Liver (tissue), 3 donors: Measurements from ENCODE around the gene CNTLN.

Experiments used
- EGR1 ChIP-seq, 2 donors: IDR thresholded peaks; 2 replicates each; pipeline ENCODE4 v1.6.1; 2016 to 2018; ENCODE audit warnings: antibody characterized with exemption in 2 of 2, low read depth in 2 of 2
- FOXA1 ChIP-seq: IDR thresholded peaks from 2 replicates; pipeline ENCODE4 v1.6.1; 2016; ENCODE audit warnings: antibody characterized with exemption
- GABPA ChIP-seq, 2 donors: IDR thresholded peaks in 1 of 2; conservative IDR thresholded peaks in 1 of 2; 2 replicates each; pipeline ENCODE4 v1.6.1; 2016; ENCODE audit warnings: antibody characterized with exemption in 2 of 2, mild to moderate bottlenecking in 1 of 2, moderate library complexity in 1 of 2
- HNF4A ChIP-seq, 2 donors: conservative IDR thresholded peaks; 2 replicates each; pipeline ENCODE4 v1.6.1; 2016; ENCODE audit warnings: antibody characterized with exemption in 2 of 2, mild to moderate bottlenecking in 2 of 2
- JUND ChIP-seq, 2 donors: IDR thresholded peaks; 2 replicates each; pipeline ENCODE4 v1.6.1; 2016; ENCODE audit warnings: antibody characterized with exemption in 2 of 2
- RAD21 ChIP-seq, 2 donors: IDR thresholded peaks; 2 replicates each; pipeline ENCODE4 v1.6.1; 2016; ENCODE audit warnings: antibody characterized with exemption in 2 of 2, mild to moderate bottlenecking in 2 of 2
- SP1 ChIP-seq: IDR thresholded peaks from 2 replicates; pipeline ENCODE4 v1.6.1; 2018; ENCODE audit warnings: antibody characterized with exemption, mild to moderate bottlenecking
- TAF1 ChIP-seq: conservative IDR thresholded peaks from 2 replicates; pipeline ENCODE4 v1.6.1; 2016; ENCODE audit warnings: antibody characterized with exemption, mild to moderate bottlenecking
- YY1 ChIP-seq: IDR thresholded peaks from 2 replicates; pipeline ENCODE4 v1.6.1; 2016; ENCODE audit warnings: antibody characterized with exemption, mild to moderate bottlenecking
- TF ChIP-seq, protein P1 (sequence below): fragments of 150-350 bp; IDR thresholded peaks from 2 replicates; pipeline ENCODE4 v1.5.1; 2017; ENCODE audit warnings: improper control_type of control experiment, low read depth, low read length; ENCODE audit not compliant: missing input control
- TF ChIP-seq, protein P2 (sequence below): IDR thresholded peaks from 2 replicates; pipeline ENCODE4 v1.6.1; 2016; ENCODE audit warnings: antibody characterized with exemption, mild to moderate bottlenecking
- TF ChIP-seq, protein P3 (sequence below): IDR thresholded peaks from 2 replicates; pipeline ENCODE4 v1.6.1; 2016; ENCODE audit warnings: antibody characterized with exemption
- TF ChIP-seq, protein P4 (sequence below): IDR thresholded peaks from 2 replicates; pipeline ENCODE4 v1.6.1; 2016; ENCODE audit warnings: antibody characterized with exemption
- TF ChIP-seq, protein P5 (sequence below): IDR thresholded peaks from 2 replicates; pipeline ENCODE4 v1.6.1; 2016; ENCODE audit warnings: antibody characterized with exemption
- donor health status: healthy.
- donor health status: healthy.

DNA sequence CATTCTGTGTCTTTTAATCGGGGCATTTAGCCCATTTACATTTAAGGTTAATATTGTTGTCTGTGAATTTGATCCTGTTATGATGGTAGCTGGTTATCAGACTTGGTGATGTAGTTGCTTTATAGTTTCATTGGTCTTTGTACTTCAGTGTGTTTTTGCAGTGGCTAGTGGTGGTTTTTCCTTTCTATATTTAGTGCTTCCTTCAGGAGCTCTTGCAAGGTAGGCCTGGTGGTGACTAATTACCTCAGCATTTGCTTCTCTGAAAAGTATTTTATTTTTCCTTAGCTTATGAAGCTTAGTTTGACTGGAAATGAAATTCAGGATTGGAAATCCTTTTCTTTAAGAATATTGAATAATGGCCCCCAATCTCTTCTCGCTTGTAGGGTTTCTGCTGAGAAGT lies 156.9 kb downstream of the CNTLN start:
- TF ChIP-seq, protein P1, sequence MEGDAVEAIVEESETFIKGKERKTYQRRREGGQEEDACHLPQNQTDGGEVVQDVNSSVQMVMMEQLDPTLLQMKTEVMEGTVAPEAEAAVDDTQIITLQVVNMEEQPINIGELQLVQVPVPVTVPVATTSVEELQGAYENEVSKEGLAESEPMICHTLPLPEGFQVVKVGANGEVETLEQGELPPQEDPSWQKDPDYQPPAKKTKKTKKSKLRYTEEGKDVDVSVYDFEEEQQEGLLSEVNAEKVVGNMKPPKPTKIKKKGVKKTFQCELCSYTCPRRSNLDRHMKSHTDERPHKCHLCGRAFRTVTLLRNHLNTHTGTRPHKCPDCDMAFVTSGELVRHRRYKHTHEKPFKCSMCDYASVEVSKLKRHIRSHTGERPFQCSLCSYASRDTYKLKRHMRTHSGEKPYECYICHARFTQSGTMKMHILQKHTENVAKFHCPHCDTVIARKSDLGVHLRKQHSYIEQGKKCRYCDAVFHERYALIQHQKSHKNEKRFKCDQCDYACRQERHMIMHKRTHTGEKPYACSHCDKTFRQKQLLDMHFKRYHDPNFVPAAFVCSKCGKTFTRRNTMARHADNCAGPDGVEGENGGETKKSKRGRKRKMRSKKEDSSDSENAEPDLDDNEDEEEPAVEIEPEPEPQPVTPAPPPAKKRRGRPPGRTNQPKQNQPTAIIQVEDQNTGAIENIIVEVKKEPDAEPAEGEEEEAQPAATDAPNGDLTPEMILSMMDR, result no peak
- TF ChIP-seq, protein P2, sequence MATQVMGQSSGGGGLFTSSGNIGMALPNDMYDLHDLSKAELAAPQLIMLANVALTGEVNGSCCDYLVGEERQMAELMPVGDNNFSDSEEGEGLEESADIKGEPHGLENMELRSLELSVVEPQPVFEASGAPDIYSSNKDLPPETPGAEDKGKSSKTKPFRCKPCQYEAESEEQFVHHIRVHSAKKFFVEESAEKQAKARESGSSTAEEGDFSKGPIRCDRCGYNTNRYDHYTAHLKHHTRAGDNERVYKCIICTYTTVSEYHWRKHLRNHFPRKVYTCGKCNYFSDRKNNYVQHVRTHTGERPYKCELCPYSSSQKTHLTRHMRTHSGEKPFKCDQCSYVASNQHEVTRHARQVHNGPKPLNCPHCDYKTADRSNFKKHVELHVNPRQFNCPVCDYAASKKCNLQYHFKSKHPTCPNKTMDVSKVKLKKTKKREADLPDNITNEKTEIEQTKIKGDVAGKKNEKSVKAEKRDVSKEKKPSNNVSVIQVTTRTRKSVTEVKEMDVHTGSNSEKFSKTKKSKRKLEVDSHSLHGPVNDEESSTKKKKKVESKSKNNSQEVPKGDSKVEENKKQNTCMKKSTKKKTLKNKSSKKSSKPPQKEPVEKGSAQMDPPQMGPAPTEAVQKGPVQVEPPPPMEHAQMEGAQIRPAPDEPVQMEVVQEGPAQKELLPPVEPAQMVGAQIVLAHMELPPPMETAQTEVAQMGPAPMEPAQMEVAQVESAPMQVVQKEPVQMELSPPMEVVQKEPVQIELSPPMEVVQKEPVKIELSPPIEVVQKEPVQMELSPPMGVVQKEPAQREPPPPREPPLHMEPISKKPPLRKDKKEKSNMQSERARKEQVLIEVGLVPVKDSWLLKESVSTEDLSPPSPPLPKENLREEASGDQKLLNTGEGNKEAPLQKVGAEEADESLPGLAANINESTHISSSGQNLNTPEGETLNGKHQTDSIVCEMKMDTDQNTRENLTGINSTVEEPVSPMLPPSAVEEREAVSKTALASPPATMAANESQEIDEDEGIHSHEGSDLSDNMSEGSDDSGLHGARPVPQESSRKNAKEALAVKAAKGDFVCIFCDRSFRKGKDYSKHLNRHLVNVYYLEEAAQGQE, result no peak
- TF ChIP-seq, protein P3, sequence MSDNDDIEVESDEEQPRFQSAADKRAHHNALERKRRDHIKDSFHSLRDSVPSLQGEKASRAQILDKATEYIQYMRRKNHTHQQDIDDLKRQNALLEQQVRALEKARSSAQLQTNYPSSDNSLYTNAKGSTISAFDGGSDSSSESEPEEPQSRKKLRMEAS, result no peak
- TF ChIP-seq TAF1 (no peak), HNF4A (conservative IDR thresholded peaks at IDR 0.05) (no peak), SP1 (no peak), GABPA (IDR thresholded peaks at IDR 0.05 in 1 of 2, conservative IDR thresholded peaks at IDR 0.05 in 1 of 2) (no peak), RAD21 (IDR thresholded peaks at IDR 0.05) (no peak), FOXA1 (no peak), EGR1 (IDR thresholded peaks at IDR 0.05; ENCODE audit: low read depth in 2 of 2) (no peak), YY1 (no peak), JUND (IDR thresholded peaks at IDR 0.05) (no peak)
- TF ChIP-seq, protein P4, sequence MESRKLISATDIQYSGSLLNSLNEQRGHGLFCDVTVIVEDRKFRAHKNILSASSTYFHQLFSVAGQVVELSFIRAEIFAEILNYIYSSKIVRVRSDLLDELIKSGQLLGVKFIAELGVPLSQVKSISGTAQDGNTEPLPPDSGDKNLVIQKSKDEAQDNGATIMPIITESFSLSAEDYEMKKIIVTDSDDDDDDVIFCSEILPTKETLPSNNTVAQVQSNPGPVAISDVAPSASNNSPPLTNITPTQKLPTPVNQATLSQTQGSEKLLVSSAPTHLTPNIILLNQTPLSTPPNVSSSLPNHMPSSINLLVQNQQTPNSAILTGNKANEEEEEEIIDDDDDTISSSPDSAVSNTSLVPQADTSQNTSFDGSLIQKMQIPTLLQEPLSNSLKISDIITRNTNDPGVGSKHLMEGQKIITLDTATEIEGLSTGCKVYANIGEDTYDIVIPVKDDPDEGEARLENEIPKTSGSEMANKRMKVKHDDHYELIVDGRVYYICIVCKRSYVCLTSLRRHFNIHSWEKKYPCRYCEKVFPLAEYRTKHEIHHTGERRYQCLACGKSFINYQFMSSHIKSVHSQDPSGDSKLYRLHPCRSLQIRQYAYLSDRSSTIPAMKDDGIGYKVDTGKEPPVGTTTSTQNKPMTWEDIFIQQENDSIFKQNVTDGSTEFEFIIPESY, result no peak
- TF ChIP-seq, protein P5, sequence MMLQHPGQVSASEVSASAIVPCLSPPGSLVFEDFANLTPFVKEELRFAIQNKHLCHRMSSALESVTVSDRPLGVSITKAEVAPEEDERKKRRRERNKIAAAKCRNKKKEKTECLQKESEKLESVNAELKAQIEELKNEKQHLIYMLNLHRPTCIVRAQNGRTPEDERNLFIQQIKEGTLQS, result no peak
